Measurements from ENCODE around the gene CREBBP.

DNA sequence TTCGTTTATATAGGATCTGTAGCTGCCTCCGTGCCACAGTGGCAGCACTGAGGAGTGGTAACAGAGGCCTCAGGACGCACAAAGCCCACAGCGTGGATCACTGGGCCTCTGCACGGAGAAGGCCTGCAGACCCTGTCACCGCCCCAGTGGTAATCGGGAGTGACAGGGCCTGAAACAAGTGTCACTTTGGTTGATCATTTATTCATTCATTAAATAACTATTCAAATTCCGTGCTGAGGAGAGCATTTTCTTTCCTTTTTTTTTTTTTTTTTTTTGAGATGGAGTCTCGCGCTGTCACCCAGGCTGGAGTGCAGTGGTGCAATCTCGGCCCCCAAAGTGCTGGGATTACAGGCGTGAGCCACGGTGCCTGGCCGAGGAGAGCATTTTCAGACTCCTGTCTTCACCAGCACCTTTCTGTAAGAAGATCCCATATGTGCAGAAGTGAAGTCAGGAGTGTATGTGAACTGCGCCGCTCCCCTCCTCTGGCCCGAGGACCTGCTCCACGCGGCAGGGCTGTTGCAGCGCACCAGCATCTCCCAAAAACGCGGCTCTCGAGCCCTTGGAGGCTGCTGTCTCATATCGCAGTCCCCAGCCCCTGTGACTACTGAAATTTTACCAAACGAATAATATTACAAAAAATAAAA lies 118.3 kb downstream of the CREBBP start:
- TF ChIP-seq POLR2AphosphoS5 (IDR thresholded peaks at IDR 0.05; ENCODE audit: low read depth, low read length) (no peak), TAF1 (IDR thresholded peaks at IDR 0.05; ENCODE audit: low read depth, low read length) (no peak), POLR2A (IDR thresholded peaks at IDR 0.05; ENCODE audit: low read depth, low read length) (no peak)
